Dedifferentiated amniotic fluid mesenchymal stem cell (primary cell): ENCODE measurements around the gene BBS10.
"Not testable (repeated sequence)": the region's sequence is repeated elsewhere in the genome, so short reads cannot be mapped to it uniquely, and the experiment has no call there.

Source experiments
- DNase-seq: peaks from one replicate; pipeline ENCODE4 v3.0.0-alpha.2; 2016; ENCODE audit errors: extremely low spot score

The BBS10 gene

GRCh38 chr12:76329606-76330005, 18.6 kb downstream of the BBS10 start:
- no peak for DNase-seq

GRCh38 chr12:76329159-76329558, 19.1 kb downstream of the BBS10 start:
- DNase-seq, result peak; percentile 71

- DNase-seq, result not testable (repeated sequence)
Observed at GRCh38 chr12:76319595-76320319, 28.5 kb downstream of the BBS10 start.

- DNase-seq, result no peak
Observed at GRCh38 chr12:76318773-76319594, 29.2 kb downstream of the BBS10 start.

GRCh38 chr12:76317976-76318375, 30.2 kb downstream of the BBS10 start:
- DNase-seq, result no peak

- no peak for DNase-seq
Observed at GRCh38 chr12:76316468-76316867, 31.7 kb downstream of the BBS10 start.

- DNase-seq, result no peak
Observed at GRCh38 chr12:76313299-76313698, 34.9 kb downstream of the BBS10 start.

GRCh38 chr12:76312315-76312714, 35.9 kb downstream of the BBS10 start:
- DNase-seq, result no peak

- DNase-seq, result peak; percentile 33
Observed at GRCh38 chr12:76311796-76312195, 36.4 kb downstream of the BBS10 start.

GRCh38 chr12:76310110-76310509, 38.1 kb downstream of the BBS10 start:
- DNase-seq, result no peak

GRCh38 chr12:76308866-76309265, 39.3 kb downstream of the BBS10 start:
- DNase-seq, result no peak

- DNase-seq, result no peak
Observed at GRCh38 chr12:76307083-76307482, 41.1 kb downstream of the BBS10 start.

- no peak for DNase-seq
Observed at GRCh38 chr12:76303989-76304460, 44.2 kb downstream of the BBS10 start.

GRCh38 chr12:76303365-76303764, 44.9 kb downstream of the BBS10 start:
- no peak for DNase-seq

- DNase-seq, result no peak
Observed at GRCh38 chr12:76300297-76300665, 47.9 kb downstream of the BBS10 start.

- no peak for DNase-seq
Observed at GRCh38 chr12:76299536-76300296, 48.5 kb downstream of the BBS10 start.
